Left cardiac atrium (tissue), 4 donors: Measurements from ENCODE around the gene GRIFIN. TPM values are rescaled to one million over a fixed set of nuclear protein-coding genes. Genes with fewer than 3 reads are reported as not detected.

Experiments
- ATAC-seq, 2 donors: fragments of 200-7000 bp; cut with Tn5 transposase; one replicate each; pipeline ENCODE4 v1.9.1; 2020; ENCODE audit warnings: mild to moderate bottlenecking in 2 of 2, moderate library complexity in 2 of 2
- DNase-seq: peaks from one replicate; pipeline ENCODE4 v3.0.0-alpha.2; 2020
- intact Hi-C, 2 donors: fragments of 100-400 bp; cut with DNase I; formaldehyde crosslinking; loops; one replicate each; pipeline versions ENCODE4 v1.14.1 to v1.15.1; 2022 to 2023
- total RNA-seq, 2 donors: library from RNA; stranded (reverse); fragmentation: NEBNext Ultra II Directional; extraction: Animal tissue kit (Norgen Biotek cat#: 25700); gene quantifications; one replicate each; pipeline ENCODE4 v1.2.1, GENCODE V29; 2021
- donor health status: DM: no; HTN: yes; CAD: no.
- donor health status: DM: no; HTN: yes; CAD: no; lungs with severe emphysema.
- donor health status: DM: yes; HTN: yes; CAD: no.
- donor health status: Dilated cardiomyopathy.

The GRIFIN gene
- total RNA-seq, 2 donors from 2014 or later, result not detected

DNA sequence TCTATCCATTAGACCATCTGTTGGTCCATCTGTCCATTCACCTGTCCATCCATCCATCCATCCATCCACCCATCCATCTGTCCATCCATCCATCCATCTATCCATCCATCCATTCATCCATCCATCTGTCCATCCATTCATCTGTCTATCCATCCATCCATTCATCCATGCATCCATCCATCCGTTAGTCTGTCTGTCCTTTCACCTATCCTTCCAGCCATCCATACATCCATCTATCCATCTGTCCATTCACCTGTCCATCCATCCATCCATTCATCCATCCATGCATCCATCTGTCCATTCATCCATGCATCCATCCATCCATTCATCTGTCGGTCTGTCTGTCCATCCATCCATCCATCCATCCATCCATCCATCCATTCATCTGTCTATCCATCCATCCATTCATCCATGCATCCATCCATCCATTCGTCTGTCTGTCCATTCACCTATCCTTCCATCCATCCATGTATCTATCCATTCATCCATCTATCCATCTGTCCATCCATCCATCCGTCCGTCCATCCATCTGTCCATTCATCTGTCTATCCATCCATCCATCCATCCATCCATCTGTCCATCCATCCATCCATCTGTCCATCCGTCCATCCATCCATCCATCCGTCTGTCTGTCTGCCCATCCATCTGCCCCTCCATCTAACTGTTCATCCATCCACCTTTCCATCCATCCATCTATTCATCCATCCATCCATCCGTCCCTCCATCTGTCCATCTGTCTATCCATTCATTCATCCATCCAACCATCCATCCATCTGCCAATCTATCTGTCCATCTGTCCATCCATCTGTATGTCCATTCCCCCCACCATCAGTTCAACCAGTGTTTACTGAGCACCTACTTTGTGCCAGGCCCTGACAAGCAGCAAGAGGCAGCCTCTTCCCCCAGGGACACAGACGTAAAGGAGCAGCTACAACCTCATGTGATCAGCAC is 38.5 kb upstream of the GRIFIN start:
- no peak for ATAC-seq
- intact Hi-C loops, result no loop called here

DNA sequence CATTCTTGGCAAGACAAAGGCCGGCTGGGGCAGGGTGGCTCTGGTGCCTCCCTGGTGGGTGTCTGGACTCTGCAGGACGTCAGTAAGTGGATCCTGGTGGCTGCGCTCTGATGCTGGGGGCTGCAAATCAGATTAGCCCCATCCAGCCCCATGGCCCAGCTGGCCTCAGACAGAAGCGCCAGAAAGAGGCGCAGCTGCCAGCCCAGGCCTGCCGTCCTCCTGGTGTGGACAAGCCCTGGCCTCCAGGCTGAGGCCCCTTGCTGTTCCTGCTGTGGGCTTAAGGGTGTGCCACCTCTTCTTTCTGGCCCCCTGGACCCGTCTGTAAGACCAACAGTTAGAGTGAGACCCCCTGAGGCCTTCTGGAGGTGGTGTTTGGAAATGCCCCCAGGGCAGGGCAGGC is 37.5 kb upstream of the GRIFIN start:
- ATAC-seq (no peak), DNase-seq (no peak)
- intact Hi-C loops, result no loop called here

More for the DNA sequence above, 38.5 kb upstream of the GRIFIN start:
- no peak for DNase-seq

GRCh38 chr7:2512713-2513112 is 36.5 kb upstream of the GRIFIN start:
- ATAC-seq (no peak), DNase-seq (no peak)
- intact Hi-C loops, result no loop called here

DNA sequence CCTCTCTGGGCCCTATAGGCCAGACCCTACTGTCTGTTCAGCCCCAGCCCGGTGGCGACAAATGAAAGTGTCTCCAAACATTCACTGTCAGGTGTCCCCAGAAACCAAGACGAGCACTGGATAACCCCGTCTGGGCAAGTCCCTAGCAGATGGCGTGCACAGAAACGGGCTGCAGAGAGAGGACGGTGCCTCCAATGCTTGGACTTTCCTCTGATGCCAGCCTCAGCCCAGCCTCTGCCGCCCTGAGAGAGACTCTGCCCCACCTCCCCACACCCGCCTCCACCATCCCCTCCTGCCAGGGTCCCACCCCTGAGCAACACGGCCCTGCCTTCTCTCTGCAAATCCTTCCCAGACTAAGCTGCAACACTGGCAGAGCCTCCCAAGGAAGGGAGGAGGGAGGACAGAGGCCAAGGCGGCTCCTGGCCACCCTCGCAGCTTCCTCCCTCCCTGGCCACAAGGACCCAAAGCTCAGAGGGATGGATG is 36.0 kb upstream of the GRIFIN start:
- intact Hi-C loops, result no loop called here
- ATAC-seq (peak; percentile 13 to 34), DNase-seq (no peak)

- DNase-seq (no peak), ATAC-seq (no peak)
- intact Hi-C loops, result no loop called here
Measured at GRCh38 chr7:2511769-2512168, 35.6 kb upstream of the GRIFIN start.

DNA sequence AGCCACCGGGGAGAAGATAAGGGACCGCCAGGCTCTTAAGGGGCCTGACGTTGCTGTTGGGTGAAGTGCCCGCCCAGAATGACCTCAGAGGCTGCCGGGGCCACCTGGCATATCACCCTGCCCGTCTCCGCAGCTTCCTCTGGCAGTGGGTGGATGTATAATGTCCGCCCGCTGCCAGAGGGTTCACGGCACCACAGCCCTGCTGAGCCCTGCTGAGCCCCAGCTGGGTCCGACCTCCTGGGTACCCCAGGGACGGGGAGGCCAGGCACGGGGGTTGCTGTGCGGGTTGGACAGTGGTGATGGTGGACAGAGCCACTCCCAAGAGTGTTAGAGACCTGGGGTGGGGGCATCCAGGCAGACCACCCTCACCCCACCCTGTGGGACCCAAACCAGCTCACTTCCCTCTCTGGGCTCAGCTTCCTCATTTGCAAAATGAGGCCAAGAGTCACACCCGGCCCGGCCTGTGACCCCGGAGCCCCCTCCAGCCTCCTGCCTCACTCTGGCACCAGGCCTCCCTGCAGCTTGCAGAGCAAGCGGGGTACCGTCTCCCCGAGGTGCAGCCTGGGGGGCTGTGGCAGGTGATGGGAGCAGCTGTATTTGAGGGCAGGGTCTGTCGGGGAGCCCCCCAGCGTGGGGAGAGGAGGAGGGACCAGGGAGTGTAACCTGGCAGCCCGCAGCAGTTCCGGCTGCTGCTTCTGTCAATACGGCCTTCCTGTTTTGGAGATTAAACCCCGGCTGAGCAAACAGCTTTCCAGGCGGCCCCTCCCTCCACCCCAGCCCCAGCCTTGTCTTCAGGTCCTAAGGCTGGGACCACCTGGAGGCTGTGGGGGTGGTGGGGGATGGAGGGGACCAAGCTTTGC is 34.9 kb upstream of the GRIFIN start:
- ATAC-seq (peak; percentile 29 to 48), DNase-seq (peak; percentile 77)
- intact Hi-C loops, result no loop called here

GRCh38 chr7:2510130-2510776 is 34.1 kb upstream of the GRIFIN start:
- no peak for ATAC-seq
- intact Hi-C loops, result no loop called here
- DNase-seq, result no peak

- ATAC-seq, result no peak
- DNase-seq, result no peak
- intact Hi-C loops, result no loop called here
Measured at GRCh38 chr7:2509298-2509906, 33.2 kb upstream of the GRIFIN start.

DNA sequence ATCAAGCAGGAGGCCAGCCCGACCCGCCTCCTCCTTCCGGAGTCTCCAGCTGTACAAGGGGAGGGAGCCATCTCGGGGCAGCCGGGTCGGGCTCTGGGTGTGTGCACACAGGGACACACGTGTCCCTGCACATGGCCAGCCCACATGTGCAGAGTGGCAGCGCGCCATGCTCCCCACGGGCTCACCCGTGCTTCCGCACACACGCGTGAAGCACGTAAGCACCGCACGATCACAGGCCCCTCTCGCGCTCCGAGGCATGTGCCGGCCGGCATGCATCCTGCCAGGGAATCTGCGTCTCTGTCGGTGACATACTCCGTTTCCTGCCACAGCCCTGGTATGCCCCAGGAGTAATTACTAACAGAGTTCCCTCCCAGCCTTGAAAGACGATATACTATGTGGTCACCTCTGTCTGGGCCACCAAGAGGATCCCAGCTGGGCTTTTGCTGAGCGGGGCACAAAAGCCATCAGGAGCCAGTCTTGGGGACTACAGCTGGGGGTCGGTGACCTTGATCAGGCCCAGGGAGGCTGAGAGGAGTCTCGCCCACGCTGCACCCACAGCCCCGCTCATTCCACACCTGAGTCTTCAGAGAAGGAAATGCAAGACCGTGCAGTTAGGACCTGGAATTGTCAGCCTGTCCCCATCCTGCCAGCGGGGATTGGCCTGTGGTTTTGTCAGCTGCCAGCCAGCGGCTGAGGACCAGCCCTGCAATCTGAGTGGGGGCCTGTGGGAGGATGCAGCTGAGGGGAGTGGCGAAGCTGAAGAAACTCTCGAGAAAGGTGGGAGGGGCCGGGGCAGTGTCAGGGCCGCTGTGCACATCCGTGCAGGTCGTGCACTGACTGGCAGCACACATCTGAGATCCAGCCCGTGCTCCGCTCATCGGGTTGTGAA is 32.4 kb upstream of the GRIFIN start:
- DNase-seq, result peak; percentile 75
- peak; percentile 24 to 68 for ATAC-seq
- intact Hi-C loops, result no loop called here

GRCh38 chr7:2507917-2508306 is 31.7 kb upstream of the GRIFIN start:
- ATAC-seq, result no peak
- intact Hi-C loops, result no loop called here
- DNase-seq, result no peak

- intact Hi-C loops, result no loop called here
- ATAC-seq (no peak), DNase-seq (no peak)
Measured at GRCh38 chr7:2507208-2507916, 31.2 kb upstream of the GRIFIN start.

DNA sequence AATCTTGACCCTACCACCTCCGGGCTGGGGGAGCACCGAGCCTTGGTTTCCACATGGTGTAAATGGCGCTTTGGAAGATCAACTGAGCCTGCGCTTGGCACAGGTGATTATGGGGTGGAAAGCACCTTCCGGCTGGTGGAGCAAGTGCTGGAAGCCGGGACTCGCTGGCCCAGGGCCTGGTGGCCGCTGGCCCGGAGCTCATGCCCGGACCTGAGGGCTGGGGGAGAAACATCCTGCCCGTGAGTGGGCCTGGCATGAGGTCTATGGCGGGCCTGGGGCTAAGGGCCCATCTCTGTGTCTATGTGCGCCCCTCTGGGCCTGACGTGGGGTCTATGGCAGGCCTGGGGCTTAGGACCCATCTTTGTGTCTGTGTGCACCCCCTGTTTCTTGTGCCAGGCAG is 29.2 kb upstream of the GRIFIN start:
- ATAC-seq (no peak), DNase-seq (no peak)
- intact Hi-C loops, result no loop called here

DNA sequence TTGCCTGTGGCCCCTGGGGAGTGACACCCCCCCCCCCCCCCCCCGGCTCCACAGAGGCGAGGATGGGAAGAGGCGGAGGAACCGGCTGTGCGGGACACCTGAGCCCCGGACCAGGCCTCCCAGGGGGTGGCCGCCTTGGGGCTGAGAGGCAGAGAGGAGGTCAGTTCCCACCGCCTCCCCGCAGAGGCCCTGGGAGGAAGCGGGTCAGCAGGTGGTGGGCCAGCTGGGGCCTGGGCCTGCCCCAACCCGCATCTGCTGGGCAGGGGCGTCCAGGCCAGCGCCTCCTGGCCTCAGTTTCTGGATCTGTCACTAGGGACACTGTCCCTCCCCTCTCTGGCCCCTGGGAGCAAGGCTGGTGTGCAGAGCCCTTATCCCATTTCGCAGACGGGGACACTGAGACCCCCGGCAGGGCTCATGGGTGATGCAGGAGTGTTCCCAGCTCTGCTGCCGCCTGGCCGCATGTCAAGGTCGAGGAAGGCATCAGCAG is 28.7 kb upstream of the GRIFIN start:
- no peak for DNase-seq
- no peak for ATAC-seq
- intact Hi-C loops, result no loop called here

DNA sequence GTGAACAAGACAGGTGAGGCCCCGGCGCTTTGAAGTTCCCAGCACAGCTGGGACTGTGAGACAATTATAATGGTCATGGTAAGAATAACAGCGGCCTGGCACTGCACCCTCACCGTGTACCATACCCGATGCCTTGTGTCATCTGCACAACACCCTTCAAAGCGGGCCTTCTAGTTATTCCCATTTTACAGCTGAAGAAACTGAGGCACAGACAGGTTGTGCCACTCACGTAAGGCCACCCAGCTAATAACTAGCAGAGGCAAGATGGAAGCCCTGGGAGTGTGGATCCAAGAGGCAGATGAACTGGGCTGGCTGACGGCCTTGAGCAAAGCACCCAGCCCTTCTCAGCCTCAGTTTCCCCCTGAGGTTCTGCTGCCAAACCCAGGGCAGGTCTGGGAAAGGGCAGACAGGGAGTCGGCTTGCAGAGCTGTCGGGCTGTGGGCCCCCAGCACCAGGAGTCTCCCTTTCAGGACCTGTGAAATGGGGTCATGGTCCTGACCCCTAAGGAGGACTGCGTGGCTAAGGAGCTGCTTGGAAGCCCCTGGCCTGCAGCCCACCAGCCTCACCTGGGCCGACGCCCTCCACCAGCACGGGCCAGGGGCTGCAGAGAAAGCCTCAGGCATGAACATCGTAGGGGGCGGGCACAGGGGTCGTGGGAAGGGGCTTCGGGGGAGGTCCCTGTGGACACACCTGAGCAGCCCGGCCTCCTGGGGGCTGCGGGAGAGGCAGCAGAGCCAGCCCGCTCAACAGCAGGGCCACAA is 28.1 kb upstream of the GRIFIN start:
- no peak for DNase-seq
- ATAC-seq, result no peak
- intact Hi-C loops, result no loop called here

- no peak for DNase-seq
- no peak for ATAC-seq
- intact Hi-C loops, result no loop called here
Measured at GRCh38 chr7:2503056-2503941, 27.1 kb upstream of the GRIFIN start.

DNA sequence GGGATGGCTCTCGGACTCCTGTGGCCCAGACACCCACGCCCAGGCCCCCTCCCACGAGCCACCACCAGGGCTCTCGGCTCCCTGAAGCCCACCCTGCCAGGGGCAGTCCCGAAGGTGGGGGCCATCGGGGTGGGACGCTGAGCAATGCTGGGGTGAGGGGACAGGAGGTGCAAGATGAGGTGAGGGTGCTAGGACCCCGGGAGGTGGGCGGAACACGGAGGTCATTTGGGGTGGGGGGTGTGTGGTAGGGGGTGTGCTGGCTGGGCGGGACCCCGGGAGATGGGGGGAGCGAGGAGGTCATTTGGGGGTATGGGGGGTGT is 26.4 kb upstream of the GRIFIN start:
- intact Hi-C loops, result no loop called here
- no peak for DNase-seq
- ATAC-seq, result no peak
